DMS53 treated with DMSO at 0.1 percent for 48 hours (cell line): ENCODE data around the gene SPTB.

Source experiments
- DNase-seq: peaks from one replicate; lab custom pipeline; 2025; ENCODE audit not compliant: unreplicated experiment; lab: John Stamatoyannopoulos, UW

Gene SPTB

GRCh38 chr14:64792871-64793560 lies 86.7 kb downstream of the SPTB start:
- DNase-seq: no peak

GRCh38 chr14:64792231-64792630 lies 87.5 kb downstream of the SPTB start:
- DNase-seq: no peak

- no peak for DNase-seq
Measured at GRCh38 chr14:64790478-64790877, 89.2 kb downstream of the SPTB start.

DNA sequence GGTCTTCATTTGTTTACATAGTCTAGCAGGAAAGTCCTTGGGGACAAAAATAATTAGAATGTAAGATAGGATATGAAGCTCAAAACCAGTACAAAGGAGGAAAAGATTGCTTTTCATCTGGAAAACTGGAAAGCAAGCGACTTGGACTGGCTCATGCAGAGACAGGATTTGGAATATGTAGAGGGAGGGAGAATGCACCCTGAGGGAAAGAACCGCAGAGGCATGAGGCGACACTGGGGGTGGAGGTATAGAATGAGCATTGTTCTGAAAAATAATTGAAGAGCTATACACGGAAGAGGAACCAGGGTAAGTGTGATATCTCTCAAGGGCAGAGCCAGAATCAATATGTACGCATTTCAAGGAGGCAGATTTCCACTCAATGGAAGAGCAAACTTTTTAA lies 90.0 kb downstream of the SPTB start:
- DNase-seq: no peak

- DNase-seq: peak; percentile 53
Measured at GRCh38 chr14:64788706-64789105, 91.0 kb downstream of the SPTB start.

GRCh38 chr14:64787619-64788018 lies 92.1 kb downstream of the SPTB start:
- no peak for DNase-seq

DNA sequence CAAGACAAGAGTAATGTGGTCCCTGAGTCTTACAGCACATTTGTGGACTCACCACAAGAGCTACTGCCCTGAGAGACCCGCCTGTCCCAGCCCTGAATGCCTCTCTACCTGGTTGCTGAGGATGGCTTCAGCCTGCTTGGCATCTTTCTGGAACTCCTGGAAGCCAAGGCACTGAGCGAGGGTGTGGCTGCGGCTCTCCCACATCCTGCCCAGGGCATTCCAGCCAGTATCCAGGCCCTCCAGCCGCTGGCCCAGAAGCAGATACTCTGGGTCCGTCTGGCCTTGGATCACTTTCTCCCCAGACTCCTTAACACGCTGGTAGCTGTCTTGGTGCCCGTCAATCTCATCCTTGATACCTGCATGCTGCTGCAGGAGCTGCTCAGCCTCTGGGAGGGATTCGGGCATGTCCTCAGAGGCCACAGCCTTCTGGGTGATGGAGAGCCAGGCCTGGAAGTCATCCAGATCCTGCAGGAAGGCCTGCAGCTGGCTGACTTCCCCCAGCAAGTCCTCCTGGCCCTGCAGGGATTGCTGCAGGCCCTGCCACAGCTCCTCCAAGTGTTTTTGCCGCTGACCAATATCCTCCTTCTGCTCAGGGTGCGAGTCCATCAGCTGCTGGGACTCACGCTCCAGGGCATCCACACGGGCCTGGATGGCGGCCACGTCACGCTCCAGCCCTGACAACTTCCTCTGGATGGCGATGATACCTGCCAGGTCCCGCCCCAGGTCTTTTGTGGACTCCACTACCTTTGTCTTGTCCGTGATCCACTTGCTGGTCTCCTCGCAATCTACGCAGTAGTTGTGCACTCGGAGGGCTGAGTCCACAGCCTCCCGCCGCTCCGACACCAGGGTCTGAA lies 93.2 kb downstream of the SPTB start:
- no peak for DNase-seq

DNA sequence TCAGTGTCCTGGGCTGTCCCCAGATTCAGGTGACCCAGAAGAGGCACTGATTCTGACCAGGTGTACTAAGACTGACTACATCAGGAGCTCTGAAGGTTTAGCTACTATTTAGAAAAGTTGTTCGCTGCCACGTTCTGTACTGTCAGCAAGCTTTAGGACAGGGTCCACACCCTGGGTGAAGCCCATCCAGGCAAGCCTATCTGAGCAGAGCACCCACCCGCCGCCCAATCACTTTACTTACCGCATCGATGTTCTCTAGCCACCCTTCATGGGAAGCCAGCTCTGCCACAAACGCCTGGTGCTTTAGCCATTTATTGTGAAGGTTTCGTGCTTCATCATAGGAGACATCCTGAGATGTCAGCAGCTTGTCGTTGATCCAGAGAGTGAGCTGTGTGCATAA lies 95.7 kb downstream of the SPTB start:
- no peak for DNase-seq

- no peak for DNase-seq
Measured at GRCh38 chr14:64782196-64782595, 97.5 kb downstream of the SPTB start.

DNA sequence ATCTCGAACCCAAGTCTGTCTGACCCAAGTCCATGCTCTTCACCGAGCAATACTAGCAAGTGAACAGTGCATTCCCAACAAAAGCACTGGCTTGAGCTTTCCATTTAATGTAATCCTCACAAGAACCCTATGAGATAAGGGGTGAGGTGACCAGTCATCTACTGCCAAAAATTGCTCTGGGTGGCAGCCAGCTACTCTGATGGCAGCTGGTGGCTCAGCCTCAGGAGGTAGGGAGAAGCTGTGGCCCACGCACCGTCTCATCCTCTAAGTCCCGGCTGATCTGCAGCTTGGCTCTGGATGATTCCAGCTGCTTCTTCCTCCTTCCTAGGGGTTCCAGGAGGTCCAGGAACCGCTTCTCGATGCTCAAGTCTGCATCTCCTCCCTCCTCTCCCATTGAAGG lies 100.2 kb downstream of the SPTB start:
- no peak for DNase-seq

DNA sequence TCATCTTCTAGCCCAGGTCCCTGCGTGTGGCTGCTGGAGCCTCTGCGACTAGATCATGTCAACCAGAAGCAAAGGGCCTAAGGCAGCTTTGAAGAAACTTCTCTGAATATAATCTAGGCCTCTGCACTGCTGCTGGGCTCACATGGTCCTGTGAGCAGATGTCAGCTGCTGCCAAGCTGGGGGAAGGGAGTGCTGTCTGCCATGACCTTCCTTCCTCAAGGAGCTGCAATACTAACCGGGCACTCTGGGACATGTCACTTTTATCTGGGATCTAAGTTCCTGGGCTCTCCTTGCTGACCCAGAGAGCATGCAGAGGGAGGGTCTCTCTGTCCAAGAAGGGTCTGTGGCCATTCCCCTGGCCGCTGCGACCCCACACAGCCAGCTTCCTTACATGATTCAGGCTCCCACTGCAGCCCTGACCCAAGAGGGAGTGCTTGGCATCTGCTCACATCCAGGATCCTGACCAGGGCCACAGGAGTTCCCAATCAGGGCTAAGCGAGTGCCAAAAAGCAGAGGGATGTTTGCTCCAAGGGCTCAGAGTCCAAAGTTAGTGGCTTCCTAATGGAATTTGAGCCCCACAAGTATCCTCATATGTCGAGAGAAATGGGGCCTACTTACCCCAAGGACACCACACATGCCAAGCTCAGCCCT lies 101.5 kb downstream of the SPTB start:
- DNase-seq: no peak

- DNase-seq: no peak
Measured at GRCh38 chr14:64777461-64777860, 102.2 kb downstream of the SPTB start.

DNA sequence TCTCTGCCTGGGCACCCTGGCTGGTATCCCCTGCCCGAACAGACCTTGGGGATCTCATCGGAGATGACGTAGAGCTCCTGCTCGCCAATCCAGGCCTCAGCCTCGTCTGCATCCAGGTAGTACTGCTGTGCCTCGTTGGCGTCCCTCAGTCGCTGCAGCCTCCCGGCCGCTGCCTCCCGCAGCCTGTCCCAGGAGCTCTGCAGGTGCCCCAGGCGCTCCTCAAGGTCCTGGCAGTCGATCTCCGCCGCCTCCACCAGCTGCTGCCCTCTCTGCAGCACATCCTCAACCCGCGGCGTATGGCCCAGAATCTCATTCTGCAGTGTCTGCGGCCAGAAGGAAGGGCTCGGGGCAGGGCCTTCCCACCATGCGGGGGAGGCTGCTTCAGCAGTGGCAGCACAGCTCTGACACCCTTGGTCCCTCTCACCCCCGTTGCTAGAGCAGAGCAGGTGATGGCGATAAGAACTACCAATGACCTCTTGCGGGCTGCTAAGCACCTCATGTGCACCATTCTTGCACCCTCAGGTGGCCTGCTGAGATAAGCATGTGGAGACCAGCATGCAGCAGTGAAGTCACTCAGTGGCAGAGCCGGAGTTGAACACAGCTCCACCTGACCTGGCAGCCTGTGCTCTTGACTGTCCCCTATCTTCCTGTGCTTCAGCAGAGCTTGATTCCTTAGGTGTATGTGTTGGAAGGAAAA lies 104.5 kb downstream of the SPTB start:
- no peak for DNase-seq

DNA sequence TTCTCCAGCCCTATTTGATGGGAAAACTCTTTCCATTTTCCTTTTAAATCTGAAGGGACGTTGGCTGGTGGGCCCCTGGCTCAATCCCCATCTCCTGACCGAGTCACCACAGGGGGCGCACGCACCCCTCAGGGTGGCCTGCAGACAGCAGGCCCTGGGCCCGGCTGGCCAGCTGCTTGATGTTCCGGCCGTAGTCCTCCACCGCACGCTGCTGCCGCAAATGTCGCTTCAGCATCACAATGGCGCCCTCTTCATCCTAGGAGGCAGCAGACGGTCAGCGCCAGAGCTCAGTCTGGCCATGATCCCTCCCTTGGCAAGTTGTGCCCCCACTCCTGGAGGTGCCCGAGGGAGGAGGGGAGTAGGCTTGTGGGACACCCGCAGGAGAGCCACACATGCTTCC lies 105.4 kb downstream of the SPTB start:
- DNase-seq: no peak

DNA sequence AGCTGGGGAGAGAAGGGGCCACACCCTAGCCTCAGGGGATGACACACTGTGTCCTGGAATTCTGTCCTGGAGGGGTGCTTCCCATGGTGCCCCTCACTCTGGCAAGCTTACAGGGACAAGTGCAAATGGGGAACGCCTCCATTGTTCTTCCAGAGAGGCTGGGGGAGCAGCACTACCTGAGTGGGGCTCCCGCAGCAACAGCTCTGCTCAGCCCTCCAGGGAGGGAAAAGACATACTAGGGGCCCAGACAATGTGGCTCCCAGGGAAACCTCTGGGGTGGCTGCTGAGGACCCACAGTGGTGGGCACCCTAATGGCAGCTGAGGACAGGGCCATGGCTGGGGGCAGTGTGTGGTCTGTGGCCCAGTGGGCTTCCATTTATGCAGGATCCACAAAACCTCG lies 106.1 kb downstream of the SPTB start:
- DNase-seq: no peak

DNA sequence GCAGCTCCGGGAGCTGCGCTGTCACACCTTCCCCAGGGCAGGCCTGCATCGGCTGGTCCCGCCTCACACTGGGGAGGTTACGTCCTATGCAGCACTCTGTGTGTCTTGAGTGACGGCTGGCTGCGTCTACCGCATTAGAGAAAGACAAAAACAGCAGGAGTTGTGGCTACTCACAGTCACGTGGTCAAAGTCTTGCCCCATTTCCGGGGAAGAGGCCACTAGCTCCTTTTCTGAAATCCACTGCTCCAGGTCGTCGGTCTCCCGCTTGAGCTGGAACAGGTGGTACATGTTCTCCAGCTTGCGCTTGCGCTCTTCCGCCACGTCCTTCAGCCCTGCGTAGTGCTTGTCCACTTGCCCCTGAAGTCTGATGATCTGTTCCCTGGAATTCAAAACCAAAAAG lies 106.7 kb downstream of the SPTB start:
- DNase-seq: no peak

GRCh38 chr14:64772397-64772950 lies 107.2 kb downstream of the SPTB start:
- no peak for DNase-seq

DNA sequence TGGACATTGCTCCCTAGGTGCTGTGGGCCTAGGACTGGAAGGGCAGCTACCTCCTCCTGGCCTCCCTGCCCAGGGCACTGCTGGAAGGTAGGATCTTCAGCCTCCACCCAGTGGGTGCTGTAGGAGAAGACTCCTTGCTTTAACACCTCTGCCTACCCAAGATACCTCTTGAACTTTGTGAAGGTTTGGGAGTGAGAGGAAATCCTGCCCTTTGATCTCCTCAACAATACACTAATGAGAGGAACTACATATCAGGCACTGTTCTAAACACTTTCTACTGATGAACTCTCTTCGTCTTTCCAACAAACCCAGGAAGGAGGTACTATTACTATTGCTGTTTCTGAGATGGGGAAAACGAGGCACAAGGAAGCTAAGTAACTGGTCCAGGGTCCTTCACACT lies 108.5 kb downstream of the SPTB start:
- DNase-seq: no peak

- no peak for DNase-seq
Measured at GRCh38 chr14:64770751-64771150, 109.0 kb downstream of the SPTB start.

GRCh38 chr14:64769096-64770020 lies 110.3 kb downstream of the SPTB start:
- DNase-seq: no peak
